Endothelial cell (in vitro differentiated cells): ENCODE results near the gene MEA1. TPM values are rescaled to one million over a fixed set of nuclear protein-coding genes. Genes with fewer than 3 reads are reported as not detected.
A peak's percentile ranks its signal among the peaks of the same experiment; 100 is the strongest.

ENCODE experiments used
- DNase-seq: peaks from one replicate; pipeline ENCODE4 v3.0.0; 2021; ENCODE audit warnings: low spot score
- H3K27ac Mint-ChIP-seq: one replicate; pipeline ENCODE4 v1.8.0; 2021; ENCODE audit warnings: mixed read lengths, inconsistent platforms; ENCODE audit not compliant: unreplicated experiment
- H3K27me3 Mint-ChIP-seq: one replicate; pipeline ENCODE4 v1.8.0; 2021; ENCODE audit warnings: mild to moderate bottlenecking, moderate library complexity, mixed read lengths, inconsistent platforms; ENCODE audit not compliant: unreplicated experiment
- H3K36me3 Mint-ChIP-seq: one replicate; pipeline ENCODE4 v1.8.0; 2021; ENCODE audit warnings: mild to moderate bottlenecking, low read depth, mixed read lengths, inconsistent platforms; ENCODE audit not compliant: unreplicated experiment
- H3K4me1 Mint-ChIP-seq: one replicate; pipeline ENCODE4 v1.8.0; 2021; ENCODE audit warnings: mild to moderate bottlenecking, mixed read lengths, inconsistent platforms; ENCODE audit not compliant: unreplicated experiment
- H3K4me3 Mint-ChIP-seq: one replicate; pipeline ENCODE4 v1.8.0; 2021; ENCODE audit warnings: mild to moderate bottlenecking, mixed read lengths, inconsistent platforms; ENCODE audit not compliant: unreplicated experiment
- H3K9me3 Mint-ChIP-seq: one replicate; pipeline ENCODE4 v1.8.0; 2021; ENCODE audit warnings: mixed read lengths, inconsistent platforms; ENCODE audit not compliant: unreplicated experiment
- total RNA-seq: library from RNA; stranded (reverse); fragmentation: NEBNext Ultra II Directional; extraction: Animal tissue kit (Norgen Biotek cat#: 25700); gene quantifications from one replicate; pipeline ENCODE4 v1.2.1, GENCODE V29; 2021; ENCODE audit not compliant: unreplicated experiment
- TF ChIP-seq, protein P1 (sequence below): fragments of 200-600 bp; sonication (generic); IDR thresholded peaks from one replicate; pipeline ENCODE4 v1.5.0; 2021; ENCODE audit warnings: antibody characterized with exemption; ENCODE audit not compliant: unreplicated experiment

Gene MEA1
- total RNA-seq, 1 donor from 2014 or later: 61.0 TPM

DNA sequence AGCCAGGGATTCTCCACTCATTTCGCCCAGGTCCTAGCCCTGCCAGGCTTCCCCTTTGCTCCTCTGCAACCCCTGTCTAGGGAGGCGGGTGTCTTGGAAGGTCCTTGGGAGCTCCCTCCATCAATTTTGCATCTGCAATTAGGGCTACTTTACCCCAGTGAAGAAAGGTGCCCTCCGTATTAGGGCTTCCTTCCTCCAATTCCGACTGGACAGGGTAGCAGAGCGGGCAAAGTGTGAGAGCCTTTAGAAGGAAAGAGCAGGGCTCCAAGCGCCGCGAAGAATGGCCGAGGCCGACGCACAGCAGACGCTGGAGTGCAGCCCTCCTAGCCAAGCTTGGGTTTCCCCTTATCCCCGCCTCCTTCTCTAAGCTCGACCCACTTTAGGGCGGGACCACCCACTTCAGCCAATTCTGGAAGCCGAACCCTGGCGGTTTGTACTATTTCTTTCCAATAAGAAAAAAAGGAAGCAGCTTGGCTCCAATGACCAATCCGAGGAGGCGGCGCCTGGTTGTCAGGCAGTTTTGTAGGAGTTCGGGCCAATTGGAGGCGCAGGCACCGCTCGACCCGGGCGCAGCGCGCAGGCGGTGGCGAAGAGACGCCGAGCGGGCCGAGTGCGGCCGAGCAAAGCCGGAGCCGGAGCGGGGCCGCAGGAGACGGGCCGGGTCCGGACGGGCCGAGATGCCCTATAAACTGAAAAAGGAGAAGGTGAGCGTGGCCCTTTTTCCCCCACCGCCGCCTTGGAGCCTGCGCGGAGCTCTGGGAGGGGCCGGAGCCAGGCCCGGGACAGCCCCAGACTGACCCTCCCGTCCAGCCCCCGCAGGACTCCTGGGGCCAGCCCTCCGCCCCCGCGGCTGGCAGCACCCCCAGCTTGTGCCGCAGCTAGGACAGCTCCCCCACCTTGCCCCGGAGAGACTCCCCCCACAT lies 29.5 kb downstream of the MEA1 start, which contains the start of gene PPP2R5D:
TSS of gene PPP2R5D (plus strand) at position 570 of the 923 bp plus-strand sequence. CDS start at position 678, 108 bp downstream.
- peaks cover 11% of the 10 kb centered on the region for H3K27me3 Mint-ChIP-seq
- peaks cover 42% of the 10 kb centered on the region for H3K4me1 Mint-ChIP-seq
- H3K4me3 Mint-ChIP-seq: peak within 1 kb of the TSS; percentile 91
- peak; percentile 93 for DNase-seq
- H3K27ac Mint-ChIP-seq: peak within 1 kb of the TSS; percentile 80
- H3K36me3 Mint-ChIP-seq: peaks cover 27% of the 10 kb centered on the region
- TF ChIP-seq, protein P1, sequence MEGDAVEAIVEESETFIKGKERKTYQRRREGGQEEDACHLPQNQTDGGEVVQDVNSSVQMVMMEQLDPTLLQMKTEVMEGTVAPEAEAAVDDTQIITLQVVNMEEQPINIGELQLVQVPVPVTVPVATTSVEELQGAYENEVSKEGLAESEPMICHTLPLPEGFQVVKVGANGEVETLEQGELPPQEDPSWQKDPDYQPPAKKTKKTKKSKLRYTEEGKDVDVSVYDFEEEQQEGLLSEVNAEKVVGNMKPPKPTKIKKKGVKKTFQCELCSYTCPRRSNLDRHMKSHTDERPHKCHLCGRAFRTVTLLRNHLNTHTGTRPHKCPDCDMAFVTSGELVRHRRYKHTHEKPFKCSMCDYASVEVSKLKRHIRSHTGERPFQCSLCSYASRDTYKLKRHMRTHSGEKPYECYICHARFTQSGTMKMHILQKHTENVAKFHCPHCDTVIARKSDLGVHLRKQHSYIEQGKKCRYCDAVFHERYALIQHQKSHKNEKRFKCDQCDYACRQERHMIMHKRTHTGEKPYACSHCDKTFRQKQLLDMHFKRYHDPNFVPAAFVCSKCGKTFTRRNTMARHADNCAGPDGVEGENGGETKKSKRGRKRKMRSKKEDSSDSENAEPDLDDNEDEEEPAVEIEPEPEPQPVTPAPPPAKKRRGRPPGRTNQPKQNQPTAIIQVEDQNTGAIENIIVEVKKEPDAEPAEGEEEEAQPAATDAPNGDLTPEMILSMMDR: no peak
- H3K9me3 Mint-ChIP-seq: no peaks in the 10 kb centered on the region

DNA sequence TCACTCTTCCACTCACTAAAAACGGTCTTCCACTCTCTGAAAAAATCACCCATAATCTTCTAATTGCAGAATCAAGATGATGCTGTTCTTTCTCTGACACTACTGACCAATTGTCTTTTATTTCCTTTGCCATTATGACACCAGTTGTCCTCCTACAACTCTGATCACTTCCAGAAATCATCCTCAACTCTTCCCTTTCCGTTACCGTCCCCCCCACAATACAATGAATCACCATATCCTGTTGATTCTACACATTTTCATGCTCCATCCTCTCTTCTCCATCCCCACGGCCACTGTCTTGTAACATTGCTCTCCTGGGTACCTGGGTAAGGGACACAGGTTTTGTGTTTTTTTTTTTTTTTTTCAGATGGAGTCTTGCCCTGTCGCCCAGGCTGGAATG lies 31.9 kb downstream of the MEA1 start:
- Mint-ChIP-seq H3K4me3 (peak overlapping the region; percentile 4), H3K36me3 (peaks cover 11% of the 10 kb centered on the region)
- TF ChIP-seq, protein P1: no peak

DNA sequence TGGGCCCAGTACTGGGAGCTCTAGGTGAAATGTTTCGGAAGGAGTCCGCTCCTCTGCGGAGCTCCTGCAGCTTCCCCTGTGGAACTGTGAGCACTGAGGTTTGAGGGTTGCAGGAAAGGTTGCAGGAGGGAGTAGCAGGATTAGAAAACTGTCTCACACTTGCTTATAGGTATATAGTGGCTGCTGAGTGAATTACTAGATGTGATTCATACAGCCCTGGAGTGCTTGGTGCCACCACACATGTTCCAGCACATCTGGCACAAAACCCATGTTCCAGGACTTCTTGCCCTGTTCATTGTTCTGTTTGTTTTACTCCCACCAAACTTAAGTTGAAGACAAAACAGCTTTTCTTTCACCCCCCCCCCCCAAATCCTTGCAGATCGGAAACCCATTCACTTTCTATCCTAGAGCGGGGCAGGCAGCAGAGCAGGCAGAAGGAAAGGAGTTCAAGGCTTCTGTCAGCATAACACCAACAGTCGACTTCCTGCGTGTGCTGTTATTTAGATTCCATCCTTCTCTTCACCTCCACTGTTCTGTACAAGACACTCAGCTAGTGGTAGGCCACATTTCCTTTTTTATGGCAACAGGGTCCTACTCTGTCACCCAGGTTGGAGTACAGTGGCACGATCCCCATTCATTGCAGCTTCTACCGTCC lies 34.1 kb downstream of the MEA1 start:
- no peak for DNase-seq
- TF ChIP-seq, protein P1: no peak
- H3K4me3 Mint-ChIP-seq: peak overlapping the region; percentile 93
- H3K27me3 Mint-ChIP-seq: peaks cover 15% of the 10 kb centered on the region
- no peaks in the 10 kb centered on the region for H3K9me3 Mint-ChIP-seq
- peaks cover 9% of the 10 kb centered on the region for H3K36me3 Mint-ChIP-seq
- peaks cover 29% of the 10 kb centered on the region for H3K4me1 Mint-ChIP-seq
- peak overlapping the region; percentile 88 for H3K27ac Mint-ChIP-seq

More for the DNA sequence above, 31.9 kb downstream of the MEA1 start:
- DNase-seq: no peak
- H3K4me1 Mint-ChIP-seq: peaks cover 40% of the 10 kb centered on the region
- H3K27me3 Mint-ChIP-seq: peaks cover 17% of the 10 kb centered on the region
- no peaks in the 10 kb centered on the region for H3K9me3 Mint-ChIP-seq
- peak overlapping the region; percentile 16 for H3K27ac Mint-ChIP-seq

DNA sequence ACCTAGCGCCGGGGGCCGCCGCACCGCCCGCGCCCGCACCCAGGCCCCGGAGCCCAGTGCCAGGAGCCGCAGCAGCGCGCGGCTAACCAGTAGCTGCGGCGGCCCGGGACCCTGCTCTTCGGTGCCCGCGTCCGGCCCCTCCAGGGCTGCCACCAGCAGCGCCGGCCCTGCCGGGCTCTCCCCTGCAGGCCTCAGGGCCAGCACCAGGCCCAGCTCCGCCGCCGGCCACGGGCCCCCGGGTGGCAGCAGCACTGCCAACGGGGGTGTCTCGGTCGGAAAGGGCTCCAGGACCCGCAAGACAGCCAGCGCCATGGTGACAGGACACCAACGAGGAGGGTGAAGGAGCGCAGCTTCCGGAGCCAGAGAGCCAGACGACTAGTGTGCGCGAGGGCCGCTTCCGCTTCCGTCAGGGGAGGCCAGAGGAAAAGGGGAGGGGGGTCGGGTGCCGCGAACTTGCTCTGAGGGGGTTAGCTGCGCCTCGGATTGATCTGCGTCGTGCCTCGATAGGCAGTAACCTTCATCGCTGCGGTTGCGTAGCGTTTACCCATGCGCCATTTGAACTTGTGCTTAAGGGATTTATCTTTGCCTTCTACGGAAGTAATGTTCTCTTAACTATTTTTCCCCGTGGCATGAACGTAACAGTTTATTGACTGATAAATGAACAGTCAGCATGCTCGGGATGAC lies 34.8 kb downstream of the MEA1 start, which contains the start of gene PEX6:
TSS of gene PEX6 (minus strand) at position 343 of the 684 bp plus-strand sequence. CDS start at position 312, 31 bp downstream.
- no peaks in the 10 kb centered on the region for H3K9me3 Mint-ChIP-seq
- TF ChIP-seq, protein P1: no peak
- peak; percentile 85 for DNase-seq

More for the DNA sequence above, 34.8 kb downstream of the MEA1 start, which contains the start of gene PEX6:
- Mint-ChIP-seq H3K4me1 (peaks cover 30% of the 10 kb centered on the region), H3K4me3 (peak within 1 kb of the TSS; percentile 93), H3K27me3 (peaks cover 14% of the 10 kb centered on the region), H3K27ac (peak within 1 kb of the TSS; percentile 88), H3K36me3 (peaks cover 9% of the 10 kb centered on the region)
